Renal cortex interstitium (tissue), 11 donors: Measurements from ENCODE around the gene ALK. TPM values are rescaled to one million over a fixed set of nuclear protein-coding genes. Genes with fewer than 3 reads are reported as not detected.

Experiments
- DNase-seq, 11 donors: peaks; one replicate each; pipeline ENCODE4 v3.0.0-alpha.2; 2013; ENCODE audit warnings: low read depth in 9 of 11, low spot score in 4 of 11; ENCODE audit errors: extremely low read depth in 1 of 11
- polyA plus RNA-seq, 3 donors: library from polyadenylated mRNA; unstranded; fragments of 120-200 nt; gene quantifications; one replicate each; pipeline ENCODE4 v1.2.1, GENCODE V29; 2013; ENCODE audit not compliant: insufficient read length in 3 of 3

Gene ALK
- polyA plus RNA-seq, 3 donors, result 0.17 to 0.60 (median 0.35) TPM

GRCh38 chr2:29469516-29469915, 451.9 kb downstream of the ALK start:
- DNase-seq, result no peak

GRCh38 chr2:29463181-29463900, 458.0 kb downstream of the ALK start:
- DNase-seq, result no peak

- DNase-seq, result no peak
These were observed 459.1 kb downstream of the ALK start for GRCh38 chr2:29462293-29462692.

GRCh38 chr2:29460190-29460589, 461.2 kb downstream of the ALK start:
- DNase-seq, result no peak

- DNase-seq, result no peak
These were observed 461.8 kb downstream of the ALK start for GRCh38 chr2:29459445-29460179.

- DNase-seq, result no peak
These were observed 465.0 kb downstream of the ALK start for GRCh38 chr2:29456429-29456828.

- no peak for DNase-seq
These were observed 466.1 kb downstream of the ALK start for GRCh38 chr2:29455200-29455860.

- DNase-seq, result no peak
These were observed 469.4 kb downstream of the ALK start for GRCh38 chr2:29452036-29452435.

GRCh38 chr2:29450596-29451222, 470.7 kb downstream of the ALK start:
- DNase-seq, result no peak

- DNase-seq, result no peak
These were observed 471.9 kb downstream of the ALK start for GRCh38 chr2:29449499-29449898.

GRCh38 chr2:29448096-29448688, 473.2 kb downstream of the ALK start:
- no peak for DNase-seq

- DNase-seq, result no peak
These were observed 473.9 kb downstream of the ALK start for GRCh38 chr2:29447513-29447912.

- DNase-seq, result peak in 1 of 11 donors; percentile 11
These were observed 474.5 kb downstream of the ALK start for GRCh38 chr2:29446847-29447246.

- DNase-seq, result no peak
These were observed 477.2 kb downstream of the ALK start for GRCh38 chr2:29444150-29444549.

- DNase-seq, result no peak
These were observed 477.8 kb downstream of the ALK start for GRCh38 chr2:29443627-29444026.

- DNase-seq, result no peak
These were observed 478.2 kb downstream of the ALK start for GRCh38 chr2:29443151-29443550.

GRCh38 chr2:29440921-29441623, 480.3 kb downstream of the ALK start:
- DNase-seq, result no peak

- DNase-seq, result no peak
These were observed 487.5 kb downstream of the ALK start for GRCh38 chr2:29433920-29434319.

GRCh38 chr2:29433128-29433527, 488.3 kb downstream of the ALK start:
- no peak for DNase-seq
